Type B pancreatic cell (in vitro differentiated cells): Measurements from ENCODE around the gene TPRA1. TPM values are rescaled to one million over a fixed set of nuclear protein-coding genes. Genes with fewer than 3 reads are reported as not detected.

Experiments used
- DNase-seq: peaks from one replicate; pipeline ENCODE4 v3.0.0; 2021; ENCODE audit warnings: mixed read lengths; ENCODE audit not compliant: unreplicated experiment; ENCODE audit errors: extremely low spot score
- H3K27ac Mint-ChIP-seq: 2 replicates; pipeline ENCODE4 v1.8.0; 2021; ENCODE audit warnings: mild to moderate bottlenecking, mixed read lengths
- H3K27me3 Mint-ChIP-seq: 2 replicates; pipeline ENCODE4 v1.8.0; 2021; ENCODE audit warnings: mixed read lengths
- H3K36me3 Mint-ChIP-seq: 2 replicates; pipeline ENCODE4 v1.8.0; 2021; ENCODE audit warnings: mixed read lengths
- H3K4me1 Mint-ChIP-seq: one replicate; pipeline ENCODE4 v1.8.0; 2021; ENCODE audit warnings: mixed read lengths; ENCODE audit not compliant: unreplicated experiment
- H3K4me3 Mint-ChIP-seq: 2 replicates; pipeline ENCODE4 v1.8.0; 2021; ENCODE audit warnings: mild to moderate bottlenecking, mixed read lengths
- H3K9me3 Mint-ChIP-seq: 2 replicates; pipeline ENCODE4 v1.8.0; 2021; ENCODE audit warnings: mixed read lengths
- CTCF ChIP-seq: fragments of 200-600 bp; sonication (generic); conservative IDR thresholded peaks from 2 replicates; pipeline ENCODE4 v1.5.0; 2021; ENCODE audit warnings: antibody characterized with exemption, mild to moderate bottlenecking
- total RNA-seq: library from RNA; stranded (reverse); gene quantifications from 2 replicates; pipeline ENCODE4 v1.2.1, GENCODE V29; 2021; ENCODE audit warnings: low replicate concordance

TPRA1 gene
- total RNA-seq, 1 donor from 2014 or later: 35.2 TPM

GRCh38 chr3:127546554-127546953 lies 44.0 kb downstream of the TPRA1 start:
- Mint-ChIP-seq H3K27ac (no peak overlapping the region), H3K4me3 (peak overlapping the region; percentile 71), H3K9me3 (no peaks in the 10 kb centered on the region), H3K27me3 (peaks cover 6% of the 10 kb centered on the region), H3K4me1 (peaks cover 19% of the 10 kb centered on the region), H3K36me3 (no peaks in the 10 kb centered on the region)
- DNase-seq: no peak
- TF ChIP-seq CTCF: no peak

DNA sequence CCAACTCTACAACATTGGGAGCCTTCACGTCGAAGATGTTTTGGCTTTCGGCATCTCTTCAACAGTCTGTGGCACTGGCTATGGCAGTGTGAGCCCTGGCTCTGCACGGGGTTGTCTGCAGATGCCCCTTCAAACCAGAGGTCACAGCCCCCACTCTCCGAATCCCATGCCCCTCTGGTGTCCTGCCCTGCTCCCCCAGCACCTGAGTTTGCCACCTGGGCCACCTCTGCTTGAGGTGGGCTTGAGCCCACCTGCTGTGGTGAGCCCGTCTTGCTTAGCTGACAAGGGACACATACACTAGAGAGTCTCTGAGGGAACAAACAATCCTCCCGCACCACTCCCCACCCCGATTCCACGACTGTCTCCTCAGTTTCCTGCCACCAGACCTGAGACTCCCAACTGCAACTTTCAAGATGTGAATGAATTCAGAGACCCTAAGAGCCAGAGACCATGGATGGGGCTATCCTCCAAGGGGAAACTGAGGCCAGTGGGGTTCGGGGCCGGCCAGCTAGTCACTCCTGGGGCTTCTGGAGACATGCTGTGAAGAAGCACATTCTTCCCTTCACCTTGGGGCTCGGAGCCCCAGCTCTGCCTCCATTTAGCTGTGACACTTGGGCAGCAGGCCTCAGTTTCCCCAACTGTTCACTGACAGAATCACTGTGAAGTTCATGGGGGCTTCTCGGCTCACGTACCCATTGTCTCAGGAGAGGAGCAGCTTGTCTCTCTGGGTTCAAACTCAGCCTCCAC lies 44.6 kb downstream of the TPRA1 start:
- TF ChIP-seq CTCF: no peak
- H3K4me1 Mint-ChIP-seq: peaks cover 19% of the 10 kb centered on the region
- no peak overlapping the region for H3K27ac Mint-ChIP-seq
- no peak for DNase-seq
- peaks cover 4% of the 10 kb centered on the region for H3K27me3 Mint-ChIP-seq
- no peak overlapping the region for H3K4me3 Mint-ChIP-seq
- H3K36me3 Mint-ChIP-seq: no peaks in the 10 kb centered on the region
- H3K9me3 Mint-ChIP-seq: no peaks in the 10 kb centered on the region

DNA sequence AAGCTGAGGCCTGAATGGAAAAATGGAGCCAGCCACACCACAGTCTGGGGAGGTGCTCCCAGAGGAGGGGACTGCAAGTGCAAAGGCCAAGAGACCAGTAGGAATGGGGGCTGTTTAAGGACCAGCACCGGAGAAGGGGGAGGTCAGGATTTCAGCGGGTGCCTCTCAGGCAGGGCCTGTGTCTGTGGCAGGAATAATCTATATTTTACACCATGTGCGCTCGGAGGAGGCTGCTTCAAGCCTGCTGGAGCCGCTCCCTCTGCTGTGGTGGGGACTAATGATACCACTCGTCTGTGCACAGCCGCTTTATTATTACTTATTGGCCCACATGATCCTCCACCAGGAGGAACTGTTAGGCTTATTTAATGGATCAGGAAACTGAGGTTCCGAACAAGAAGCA lies 45.3 kb downstream of the TPRA1 start:
- no peak for DNase-seq
- peak overlapping the region; percentile 47 for H3K4me3 Mint-ChIP-seq
- peaks cover 3% of the 10 kb centered on the region for H3K27me3 Mint-ChIP-seq
- H3K27ac Mint-ChIP-seq: peak overlapping the region; percentile 66
- no peaks in the 10 kb centered on the region for H3K36me3 Mint-ChIP-seq
- H3K4me1 Mint-ChIP-seq: peaks cover 18% of the 10 kb centered on the region
- no peak for TF ChIP-seq CTCF
- H3K9me3 Mint-ChIP-seq: no peaks in the 10 kb centered on the region

DNA sequence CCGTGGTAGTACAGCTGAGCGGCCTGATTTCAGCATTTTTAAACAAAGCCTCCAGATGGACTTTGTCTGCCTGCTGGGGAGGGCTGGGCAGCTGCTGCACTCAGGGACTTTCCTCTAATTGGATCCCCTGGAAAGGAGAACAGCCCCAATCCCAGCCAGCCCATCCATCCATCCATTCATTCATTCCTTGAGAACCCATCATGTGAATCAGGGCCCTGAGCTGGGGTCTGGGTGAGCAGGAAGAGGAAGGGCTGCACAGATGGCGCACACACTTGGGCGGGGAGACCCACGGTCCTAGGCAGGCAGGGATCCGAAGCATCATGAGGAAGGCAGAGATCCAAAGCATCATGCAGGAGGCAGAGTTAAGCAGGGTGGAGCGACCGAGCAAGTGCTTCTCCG lies 45.7 kb downstream of the TPRA1 start:
- Mint-ChIP-seq H3K27me3 (no peaks in the 10 kb centered on the region), H3K9me3 (no peaks in the 10 kb centered on the region), H3K4me3 (peak overlapping the region; percentile 47), H3K4me1 (peaks cover 14% of the 10 kb centered on the region), H3K27ac (peak overlapping the region; percentile 66), H3K36me3 (no peaks in the 10 kb centered on the region)
- DNase-seq: no peak
- TF ChIP-seq CTCF: no peak

GRCh38 chr3:127544192-127544802 lies 46.2 kb downstream of the TPRA1 start:
- H3K27ac Mint-ChIP-seq: peak overlapping the region; percentile 66

More at GRCh38 chr3:127544192-127544802, 46.2 kb downstream of the TPRA1 start:
- Mint-ChIP-seq H3K27me3 (peaks cover 4% of the 10 kb centered on the region), H3K4me1 (peaks cover 14% of the 10 kb centered on the region), H3K36me3 (no peaks in the 10 kb centered on the region), H3K9me3 (no peaks in the 10 kb centered on the region), H3K4me3 (no peak overlapping the region)
- TF ChIP-seq CTCF: peak; percentile 94
- DNase-seq: no peak
